ENCODE measurements around the gene OTOS.

Gene OTOS

DNA sequence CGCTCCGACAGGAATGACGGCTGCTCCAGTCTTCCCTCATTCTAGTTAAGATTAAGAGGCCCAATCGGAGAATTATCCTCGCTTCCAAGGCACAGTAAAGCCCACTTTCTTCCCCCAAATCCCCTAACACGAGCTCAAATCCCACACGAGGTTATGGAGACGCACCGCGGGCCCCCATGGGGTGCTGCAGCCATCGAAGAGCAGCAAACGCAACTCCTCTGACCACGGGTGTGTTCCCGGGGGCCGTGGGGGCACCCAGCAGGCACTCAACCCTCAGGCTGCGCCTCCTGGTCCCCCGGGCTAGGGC lies 4.8 kb downstream of the OTOS start:
- DNase-seq: no peak

DNA sequence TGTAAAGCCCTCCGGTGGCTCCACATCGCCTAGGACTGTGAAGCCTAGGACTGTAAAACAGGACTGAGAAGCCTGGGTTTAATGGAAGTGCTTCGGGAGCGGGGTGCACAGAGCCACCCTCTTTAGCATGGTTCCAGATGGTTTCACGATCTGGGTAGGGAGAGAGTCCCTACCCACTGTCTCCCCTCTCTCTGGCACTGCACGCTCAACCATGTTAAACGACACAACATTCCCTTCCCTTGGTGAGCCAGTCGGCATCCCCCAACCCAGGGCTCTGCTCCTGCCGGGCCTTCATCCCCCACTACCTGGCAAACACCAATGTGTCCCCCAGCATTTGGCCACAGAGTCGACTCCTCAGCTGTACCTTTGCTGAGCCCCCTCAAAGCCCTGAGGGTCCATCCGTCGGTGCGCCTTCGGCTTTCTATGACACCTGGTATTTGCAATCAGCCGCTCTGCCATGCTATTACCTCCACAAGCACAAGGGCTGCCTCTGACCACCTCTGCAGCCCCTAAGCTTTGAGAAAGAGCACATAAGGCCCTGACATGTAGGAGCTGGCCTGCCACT lies 5.4 kb downstream of the OTOS start:
- no peak for DNase-seq

DNA sequence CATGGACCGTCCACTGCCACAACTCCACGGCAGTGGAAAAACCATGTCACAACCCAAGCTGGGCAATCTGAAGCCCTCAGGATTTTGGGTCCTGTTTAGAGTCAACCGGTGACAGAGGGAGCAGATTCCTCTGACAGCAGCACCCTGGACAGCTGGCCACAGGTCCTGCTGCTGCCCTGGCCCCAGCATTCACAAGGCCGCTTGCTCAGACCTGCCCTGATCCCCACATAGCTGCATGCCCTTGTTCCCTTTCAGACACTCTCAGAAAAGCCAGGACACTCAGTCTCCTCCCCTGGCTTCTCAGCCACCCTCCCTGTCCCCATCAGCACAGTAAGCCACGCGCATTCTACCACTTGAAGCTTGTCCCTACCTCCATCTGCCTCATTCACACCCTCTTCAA lies 6.0 kb downstream of the OTOS start:
- no peak for DNase-seq

DNA sequence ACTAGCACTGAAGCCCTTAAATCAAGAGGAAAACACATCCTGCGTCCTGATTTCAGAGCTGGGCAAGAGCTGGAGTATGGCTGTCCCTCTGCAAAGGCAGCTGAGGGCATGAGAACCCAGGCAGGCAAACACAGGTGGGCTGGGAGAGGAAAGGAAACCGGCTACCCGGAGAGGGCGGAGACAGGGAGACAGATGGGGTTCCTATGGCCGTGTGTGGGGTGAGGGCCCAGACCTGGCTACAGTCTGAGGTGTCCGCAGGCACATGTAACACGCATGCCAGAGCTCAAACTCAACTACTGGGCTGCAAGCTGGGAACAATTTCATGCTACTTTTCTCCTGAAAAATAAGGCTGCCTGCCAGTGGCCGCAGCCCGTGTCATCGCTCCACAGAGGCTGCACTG lies 7.1 kb downstream of the OTOS start:
- DNase-seq: no peak

DNA sequence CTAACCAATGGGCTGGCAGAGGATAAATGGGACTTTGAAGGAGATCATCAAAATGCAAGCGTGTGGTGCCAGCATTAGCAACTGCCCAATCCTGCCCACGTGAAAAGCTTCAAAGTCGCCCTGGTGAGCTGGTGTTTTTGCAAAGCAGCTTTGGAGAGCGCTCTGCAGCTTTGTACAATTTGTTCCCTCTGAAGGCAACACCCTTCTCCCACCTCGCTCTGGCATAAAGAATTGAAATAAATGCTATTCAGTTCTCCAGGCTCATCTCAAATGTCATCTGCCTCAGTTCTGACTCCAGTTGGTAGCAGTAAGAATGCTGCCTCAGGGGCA lies 7.8 kb downstream of the OTOS start:
- no peak for DNase-seq

DNA sequence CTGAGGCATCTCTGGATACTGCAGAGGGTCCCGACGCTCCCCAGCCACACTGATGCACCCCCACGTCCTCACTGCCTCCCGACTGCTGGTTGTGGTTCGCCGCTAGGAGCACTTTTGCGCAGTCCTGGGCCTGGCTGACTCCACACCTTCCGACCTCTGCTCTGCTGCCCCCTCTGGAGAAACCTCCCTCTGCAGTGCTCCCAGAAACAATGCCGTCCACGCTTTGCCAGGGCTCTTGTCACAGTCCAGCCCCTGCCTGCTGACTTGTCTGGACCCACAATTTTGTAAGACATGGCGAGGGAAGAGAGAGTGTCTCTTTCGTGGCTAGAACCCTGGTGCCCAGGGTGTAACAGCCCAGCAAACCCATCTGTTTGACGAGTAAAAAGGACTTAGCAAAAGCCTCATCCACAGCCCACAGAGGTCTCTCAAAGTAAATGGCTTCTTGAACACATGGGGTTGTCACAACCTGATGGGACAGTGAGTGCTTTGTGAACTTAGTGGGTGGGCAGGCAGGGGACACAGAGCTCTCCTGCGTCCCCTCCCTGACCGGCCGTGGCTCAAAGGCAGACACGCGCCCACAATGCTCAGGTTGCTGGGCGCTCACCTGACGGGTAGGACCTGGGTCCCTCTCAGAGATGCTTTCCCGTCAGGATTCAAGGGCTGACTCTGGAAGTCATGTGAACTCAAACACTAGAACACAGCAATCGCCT lies 8.4 kb downstream of the OTOS start:
- DNase-seq: no peak

DNA sequence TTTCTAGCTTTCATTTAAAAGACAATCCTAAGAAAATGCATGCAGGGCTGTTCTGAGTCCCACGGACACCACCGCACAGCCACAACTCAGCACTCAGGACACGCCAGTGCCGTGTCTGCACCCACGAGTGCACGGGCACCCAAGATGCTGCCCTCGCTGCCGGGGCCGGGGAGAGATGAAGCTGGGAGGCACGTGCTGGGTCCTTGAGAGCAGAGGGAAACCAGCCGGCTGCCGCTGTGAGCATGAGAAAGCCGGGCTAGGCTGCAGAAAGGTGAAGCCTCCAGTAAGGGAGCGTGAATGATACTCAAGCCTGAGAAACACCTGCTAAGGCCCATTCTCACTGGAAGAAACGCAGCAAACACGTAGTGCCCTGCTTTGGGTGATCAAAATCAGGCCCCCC lies 9.2 kb downstream of the OTOS start:
- no peak for DNase-seq

DNA sequence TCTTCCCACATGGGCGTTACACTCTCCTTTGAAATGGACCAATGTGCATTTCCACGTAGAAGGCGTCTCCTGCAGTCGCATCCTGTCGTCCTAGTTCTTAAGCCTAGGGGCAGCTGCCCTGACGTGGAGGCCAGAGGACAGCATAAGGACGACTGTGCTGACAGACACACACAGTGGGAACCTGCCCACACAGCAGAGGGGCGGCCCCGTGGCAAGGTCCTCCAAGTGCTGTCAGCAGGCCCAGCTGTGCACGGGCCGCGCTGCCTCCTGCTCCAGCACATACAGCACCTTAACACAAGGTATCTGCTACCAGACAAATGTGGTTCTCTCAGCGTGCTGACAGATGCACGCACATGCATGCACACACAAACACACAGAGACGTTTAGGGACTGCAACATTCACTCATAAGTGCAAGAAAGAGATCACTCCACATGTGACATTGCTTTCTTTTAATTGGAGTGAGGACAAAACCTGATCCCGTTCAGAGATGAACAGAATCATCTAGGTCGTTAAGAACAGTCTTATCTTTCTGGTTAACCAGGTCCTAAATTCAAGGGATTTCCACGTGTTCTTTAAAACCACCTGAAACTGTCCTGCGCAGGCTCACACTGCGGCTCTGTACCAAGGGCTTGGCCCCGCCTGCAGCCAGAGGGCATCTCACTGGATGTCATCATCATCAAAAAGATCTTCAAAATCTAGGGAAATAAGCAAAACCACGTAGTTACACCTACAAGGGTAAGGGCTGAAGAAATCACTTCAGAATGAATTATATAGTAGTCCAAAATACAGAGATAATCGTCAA lies 9.9 kb downstream of the OTOS start:
- DNase-seq: no peak

DNA sequence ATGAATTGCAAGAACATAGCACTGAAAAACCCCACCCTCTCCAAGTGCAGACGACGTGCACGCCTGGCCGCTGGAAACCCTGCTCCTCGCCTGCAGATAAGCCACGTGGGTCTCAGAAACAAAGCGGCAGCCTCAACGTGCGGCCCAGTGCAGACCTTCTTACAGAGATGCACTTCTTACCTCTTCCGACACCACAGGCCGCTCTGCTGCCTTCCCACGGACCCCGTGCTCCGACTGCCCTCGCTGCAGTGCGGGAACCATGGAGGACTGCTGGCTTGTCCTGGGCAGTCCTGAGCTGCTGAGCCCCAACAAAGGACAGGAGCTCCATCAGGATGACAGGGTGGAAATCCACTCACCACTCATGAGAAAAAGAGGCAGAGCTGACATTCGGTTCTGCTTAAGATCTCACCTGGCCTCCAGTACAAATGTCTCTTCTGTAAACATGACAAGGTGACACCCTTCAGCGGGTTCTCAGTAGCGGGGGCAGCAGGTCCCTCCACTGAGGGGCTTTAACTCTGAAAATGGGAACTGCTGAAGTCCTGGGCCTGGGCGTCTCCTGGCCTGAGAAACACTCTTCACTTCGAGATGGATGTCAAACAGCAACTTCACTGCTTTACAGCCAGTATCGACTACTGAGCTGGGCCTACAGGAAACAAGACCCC lies 10.6 kb downstream of the OTOS start:
- no peak for DNase-seq

DNA sequence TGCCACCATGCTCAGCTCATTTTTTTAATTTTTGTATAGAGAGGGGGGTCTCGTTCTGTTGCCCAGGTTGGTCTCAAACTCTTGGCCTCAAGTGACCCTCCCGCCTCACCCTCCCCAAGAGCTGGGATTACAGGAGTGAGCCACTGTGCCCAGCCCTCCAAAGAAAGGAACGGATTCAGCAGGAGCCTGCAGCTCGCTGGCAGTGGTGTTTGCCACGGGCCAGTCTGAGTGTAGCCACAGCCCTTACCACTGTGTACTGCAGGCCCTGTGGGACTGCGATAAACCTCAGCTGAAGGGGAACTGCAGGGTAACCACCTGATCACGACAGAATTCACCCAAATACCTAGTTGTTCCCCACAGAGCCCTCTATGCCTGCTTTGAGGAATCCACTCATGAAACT lies 11.1 kb downstream of the OTOS start:
- no peak for DNase-seq

DNA sequence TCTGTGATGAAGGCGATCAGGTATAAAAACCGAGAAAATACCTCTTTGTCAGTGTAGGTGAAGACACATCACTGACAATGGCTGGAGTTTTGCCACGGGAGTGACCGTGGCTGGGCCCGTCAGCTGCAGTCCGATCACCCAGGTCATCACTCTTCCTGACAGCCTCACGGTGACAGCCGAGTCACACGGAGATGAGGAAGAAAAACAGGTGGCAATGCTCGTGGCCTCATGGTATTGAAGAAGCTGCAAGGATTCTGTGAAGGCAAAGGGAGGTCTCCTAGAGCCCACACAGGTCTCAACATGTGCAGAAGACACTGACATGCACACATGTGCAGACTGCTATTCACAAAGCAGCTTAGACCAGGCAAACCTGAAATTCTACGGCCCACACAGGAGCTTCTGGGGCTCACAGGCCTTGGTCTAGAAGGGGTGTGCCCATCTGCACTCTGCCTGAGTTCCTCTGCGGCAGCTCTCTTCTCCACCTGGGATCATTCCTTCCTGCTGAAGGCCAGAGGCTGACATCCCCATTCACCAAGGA lies 11.8 kb downstream of the OTOS start:
- DNase-seq: no peak

DNA sequence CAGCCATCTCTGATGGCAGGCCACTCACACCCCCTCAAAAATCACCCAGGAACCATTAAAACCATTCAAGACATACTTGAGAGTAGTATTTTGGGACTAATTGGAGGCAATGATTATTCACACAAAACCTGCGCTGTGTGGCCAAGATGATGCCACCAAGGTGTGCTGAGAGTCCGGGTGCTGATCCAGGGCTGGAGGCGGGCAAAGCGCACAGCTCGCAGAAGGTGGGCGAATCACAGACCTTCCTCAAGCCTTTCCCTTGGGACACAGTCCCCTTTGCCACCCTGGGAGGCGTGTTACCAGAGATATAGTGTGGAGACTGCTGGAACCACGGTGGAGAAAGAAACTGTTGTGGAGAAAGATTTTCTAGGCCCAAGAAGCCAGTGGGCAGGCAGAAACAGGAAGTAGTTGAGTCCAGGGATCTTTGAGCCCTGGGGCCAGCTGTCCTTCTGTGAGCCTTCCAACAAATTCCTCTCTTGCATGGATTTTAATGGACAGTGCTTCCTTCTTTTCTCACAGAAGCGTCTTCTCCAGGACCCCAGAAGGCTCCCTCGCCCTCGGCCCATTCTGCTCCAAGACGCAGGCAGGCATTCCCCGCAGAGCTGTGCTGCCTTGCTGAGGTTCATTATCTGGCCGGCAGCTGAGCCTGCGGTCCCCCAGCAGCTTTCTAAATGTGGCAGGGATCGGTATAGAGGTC lies 12.4 kb downstream of the OTOS start:
- no peak for DNase-seq

DNA sequence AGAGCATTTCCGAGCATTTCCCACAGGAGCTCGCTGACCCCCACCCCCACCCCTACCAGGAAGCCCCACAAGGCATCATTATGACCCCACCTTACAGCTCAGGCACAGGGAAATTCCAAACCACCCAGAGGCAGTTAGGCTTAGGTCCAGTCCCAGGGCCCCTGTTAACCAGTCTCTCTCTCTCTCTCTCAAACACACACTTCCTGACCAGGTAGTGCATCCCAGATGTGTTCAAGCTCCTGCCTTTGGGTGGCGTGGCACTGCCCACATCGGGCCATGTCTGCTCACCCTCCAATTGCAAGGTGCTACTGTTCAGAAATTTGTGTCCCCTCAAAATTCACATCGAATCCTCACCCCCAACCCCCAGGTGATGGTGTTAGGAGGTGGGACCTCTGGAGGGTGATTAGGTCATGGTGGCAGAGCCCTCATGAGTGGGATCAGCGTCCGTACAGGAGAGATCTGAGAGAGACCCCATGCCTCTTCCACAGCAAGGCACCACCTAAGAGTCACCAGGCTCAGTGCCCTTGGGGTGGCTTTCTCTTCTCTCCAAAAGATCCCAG lies 13.2 kb downstream of the OTOS start:
- DNase-seq: no peak

DNA sequence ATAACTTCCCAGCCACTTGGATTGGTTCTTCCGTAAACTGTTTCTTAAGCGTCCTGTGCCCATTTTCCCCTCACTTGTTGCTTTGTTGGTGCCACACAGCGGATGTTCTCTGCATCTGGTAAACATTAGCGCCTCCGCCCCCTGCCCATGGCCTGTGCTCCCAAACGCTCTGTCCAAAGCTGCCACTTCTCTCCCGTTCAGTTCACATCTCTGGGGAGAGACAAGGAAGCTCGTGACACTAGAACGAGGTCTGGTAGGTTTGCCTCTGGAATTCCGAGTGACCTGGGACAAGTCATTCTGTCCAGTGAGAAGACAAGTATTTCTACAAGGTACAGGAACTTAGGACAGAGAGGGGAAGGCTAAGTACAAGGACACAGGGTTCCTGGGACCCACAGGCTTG lies 13.7 kb downstream of the OTOS start:
- no peak for DNase-seq

DNA sequence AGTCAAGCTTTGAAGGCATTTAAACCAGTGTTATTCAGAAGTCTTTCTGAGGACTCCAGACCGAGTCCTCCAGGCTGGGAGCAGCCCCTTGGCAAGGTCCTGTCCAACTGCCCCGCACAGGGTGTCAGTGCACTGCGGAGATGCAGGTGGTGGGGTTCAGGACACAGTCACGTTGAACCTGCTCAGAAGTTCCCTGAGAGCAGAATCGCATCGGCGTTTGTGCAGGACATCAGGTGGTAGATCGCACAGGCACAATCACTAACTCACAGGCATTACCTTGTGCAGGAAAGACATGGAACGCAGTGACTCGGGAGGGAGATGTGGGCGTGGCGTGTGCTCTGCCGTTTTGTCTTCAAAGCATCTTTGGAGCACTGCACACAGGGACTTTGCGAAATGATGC lies 14.7 kb downstream of the OTOS start:
- DNase-seq: no peak

DNA sequence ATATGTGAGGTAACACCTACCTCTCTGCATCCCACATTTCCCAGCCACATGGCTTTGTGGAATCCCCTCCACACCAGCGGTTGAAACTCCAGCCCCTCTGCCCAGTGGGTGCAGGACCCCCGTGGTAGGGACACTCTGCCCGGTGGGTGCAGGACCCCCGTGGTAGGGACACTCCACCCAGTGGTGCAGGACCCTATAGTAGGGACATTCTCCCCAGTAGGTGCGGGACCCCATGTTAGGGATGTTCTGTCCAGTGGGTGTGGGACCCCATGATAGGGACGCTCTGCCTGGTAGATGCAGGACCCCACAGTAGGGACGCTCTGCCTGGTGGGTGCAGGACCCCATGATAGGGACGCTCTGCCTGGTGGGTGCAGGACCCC lies 15.8 kb downstream of the OTOS start:
- no peak for DNase-seq

DNA sequence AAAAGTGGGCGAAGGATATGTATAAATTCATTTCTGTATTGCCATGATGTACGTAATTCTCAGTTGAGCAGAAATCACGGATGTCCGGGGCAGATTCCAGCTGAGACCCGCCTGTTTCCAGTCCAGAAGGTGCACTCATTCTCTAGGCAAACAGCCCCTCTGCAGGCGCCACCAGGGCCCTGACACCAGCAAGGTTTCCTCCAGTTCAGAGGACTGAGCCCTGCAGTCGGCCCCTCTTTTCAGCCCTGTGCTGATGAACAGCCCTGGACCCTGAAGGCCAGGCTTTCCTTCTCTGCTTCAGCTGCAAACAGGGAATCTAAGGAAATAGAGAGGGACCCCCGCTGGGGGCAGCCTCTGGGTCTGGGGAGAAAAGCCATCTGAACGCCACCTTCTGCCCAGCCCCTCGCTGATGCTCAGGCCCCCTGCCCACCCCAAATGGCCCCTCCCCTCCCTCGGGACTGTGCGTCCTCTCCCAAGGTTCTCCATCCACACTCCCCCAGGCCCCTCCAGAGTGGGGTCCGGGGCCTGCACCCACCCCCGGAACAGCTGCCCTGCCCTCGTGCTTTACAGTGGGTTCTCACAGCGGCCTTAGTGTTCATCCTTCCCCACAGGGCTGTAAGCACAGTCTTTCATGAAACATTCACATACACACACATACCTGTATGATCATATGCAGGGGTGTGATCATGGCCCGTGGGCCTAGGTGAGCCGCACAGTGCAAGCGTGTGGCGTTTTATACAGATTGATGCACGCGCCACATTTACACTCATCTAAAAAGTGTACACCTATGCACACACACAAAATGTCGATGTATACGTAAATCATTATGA lies 16.4 kb downstream of the OTOS start:
- DNase-seq: no peak

DNA sequence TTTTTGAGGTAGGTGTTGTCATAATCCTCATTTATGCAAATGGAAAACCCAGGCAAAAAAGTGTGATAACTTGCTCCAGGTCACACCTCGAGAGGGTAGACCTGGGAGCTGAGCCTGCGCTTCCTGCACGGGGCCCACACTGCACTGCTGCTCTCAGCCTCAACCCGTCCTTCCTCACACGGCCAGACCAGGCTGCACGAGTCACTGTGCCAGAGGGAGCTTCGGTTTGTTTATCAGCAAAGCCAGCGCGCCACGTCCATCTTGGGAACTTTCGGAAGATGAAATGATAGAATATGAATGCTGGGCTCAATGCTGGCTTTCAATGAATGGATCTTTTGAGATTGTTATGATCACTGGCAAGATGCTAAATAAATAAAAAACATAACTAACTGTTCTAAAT lies 18.8 kb downstream of the OTOS start:
- DNase-seq: no peak

DNA sequence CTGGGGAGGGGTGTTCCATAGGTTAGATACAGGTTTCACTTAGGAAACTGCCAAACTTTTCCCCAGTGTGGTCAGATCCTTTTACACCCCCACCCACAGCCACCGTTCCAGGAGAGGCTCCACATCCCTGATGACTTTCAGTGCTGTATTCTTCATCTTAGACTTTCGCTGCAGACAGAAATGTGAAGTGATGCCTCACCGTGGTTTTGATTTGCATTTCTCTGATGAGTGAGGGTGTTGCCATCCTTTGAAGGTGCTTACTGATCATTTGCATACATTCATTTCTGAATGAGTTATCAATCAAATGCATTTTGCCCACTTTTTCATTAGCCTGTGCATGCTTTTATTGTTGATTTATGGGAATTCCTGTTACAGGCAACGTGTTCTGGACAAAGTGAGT lies 19.3 kb downstream of the OTOS start:
- no peak for DNase-seq

DNA sequence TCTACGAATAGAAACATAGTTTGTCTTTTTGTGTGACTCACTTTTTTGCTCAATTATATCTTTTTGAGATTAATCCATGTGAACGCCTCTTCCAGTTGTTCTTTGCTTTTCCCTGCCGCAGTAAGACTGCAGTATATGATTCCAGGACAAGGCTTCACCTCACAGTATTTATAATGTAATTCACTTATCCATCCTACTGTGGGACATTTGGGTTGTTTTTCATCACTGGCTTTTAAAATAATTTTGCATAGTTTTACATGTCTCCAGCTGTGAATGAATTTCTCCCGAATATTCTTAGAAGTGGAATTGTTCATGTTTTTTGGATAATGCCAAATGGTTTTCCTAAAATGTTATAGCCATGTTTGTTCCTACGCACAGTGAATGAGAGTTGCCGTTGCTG lies 26.2 kb downstream of the OTOS start:
- no peak for DNase-seq

DNA sequence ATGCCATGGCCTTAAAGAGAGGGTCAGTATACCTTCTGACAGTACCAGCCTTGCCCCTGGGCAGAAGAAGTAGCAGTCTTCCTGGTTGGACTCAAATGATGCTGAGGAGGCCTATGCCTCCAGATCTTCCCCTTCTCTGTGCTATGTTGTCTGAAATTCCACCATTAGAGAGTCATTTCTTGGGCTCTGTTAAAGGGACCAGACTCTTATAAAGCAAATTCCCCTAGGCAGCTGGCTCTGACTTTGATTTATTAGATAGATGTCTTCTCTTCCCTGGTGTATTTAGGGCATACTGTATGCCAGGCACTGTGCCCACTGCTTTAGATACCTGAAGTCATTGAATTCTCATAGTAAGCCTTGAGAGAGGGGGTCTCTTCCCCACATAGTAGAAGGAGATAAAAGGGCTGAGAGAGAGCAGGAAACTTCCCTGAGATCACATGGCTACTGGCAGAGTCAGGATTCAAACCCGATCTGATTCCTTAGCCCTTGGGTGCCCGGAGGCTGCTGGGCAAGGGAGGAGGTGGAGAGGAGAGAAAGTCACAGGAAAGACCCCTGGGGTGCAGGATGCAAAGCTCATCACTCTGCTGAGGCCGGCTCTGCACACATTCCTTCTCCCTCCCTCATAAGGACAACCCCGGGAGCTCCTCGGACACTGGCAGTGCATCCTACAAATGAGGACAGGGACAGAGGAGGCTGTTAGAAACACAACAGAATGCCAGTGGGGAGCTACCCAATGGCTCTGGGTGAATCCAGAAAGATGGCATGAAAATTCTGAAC lies 27.4 kb downstream of the OTOS start:
- DNase-seq: no peak

Measured in NCI-H1048 (cell line).